Measurements from ENCODE around the gene MAP6D1. TPM values are rescaled to one million over a fixed set of nuclear protein-coding genes. Genes with fewer than 3 reads are reported as not detected.

MAP6D1 gene
- total RNA-seq, 2 experiments from 2014 or later: 0.88 to 1.1 TPM

- Histone ChIP-seq H3K27ac (ENCODE audit: low read depth, low read length, poor library complexity, severe bottlenecking) (no peak overlapping the region), H2AFZ (ENCODE audit: low read length) (no peak overlapping the region), H3K4me3 (ENCODE audit: low read depth, low read length, poor library complexity, severe bottlenecking) (no peak overlapping the region), H3K9me3 (ENCODE audit: low read length) (no peaks in the 10 kb centered on the region), H3K79me2 (ENCODE audit: insufficient read depth, low read depth, low read length) (no peaks in the 10 kb centered on the region), H3K4me2 (ENCODE audit: low read length) (no peak overlapping the region), H3K36me3 (ENCODE audit: insufficient read depth, low read length) (peaks cover 86% of the 10 kb centered on the region), H4K20me1 (ENCODE audit: insufficient read depth, low read length) (no peaks in the 10 kb centered on the region), H3K4me1 (ENCODE audit: insufficient read depth, low read length, poor library complexity, severe bottlenecking) (no peaks in the 10 kb centered on the region), H3K9me2 (ENCODE audit: insufficient read depth, low read length) (no peaks in the 10 kb centered on the region)
- intact Hi-C loops (cut with micrococcal nuclease; ENCODE audit: unreplicated experiment): no loop called here
- ChIA-PET POLR2A (no interaction called here), CTCF (ENCODE audit: unreplicated experiment) (no interaction called here)
- no peak for DNase-seq (ENCODE audit: low spot score)
- TF ChIP-seq CTCF (conservative IDR thresholded peaks at IDR 0.05; ENCODE audit: low read length) (no peak), EZH2phosphoT487 (IDR thresholded peaks at IDR 0.05; ENCODE audit: borderline replicate concordance, low read depth, low read length) (no peak)
- no TSS peak for BruUV-seq (replicated peaks)
Measured at GRCh38 chr3:183845608-183846288, 20.4 kb upstream of the MAP6D1 start.

- ChIA-PET POLR2A (no interaction called here), CTCF (ENCODE audit: unreplicated experiment) (no interaction called here)
- peaks cover 86% of the 10 kb centered on the region for H3K36me3 ChIP-seq (ENCODE audit: insufficient read depth, low read length)
Measured at GRCh38 chr3:183845090-183845489, 19.7 kb upstream of the MAP6D1 start.

More at GRCh38 chr3:183845090-183845489, 19.7 kb upstream of the MAP6D1 start:
- Histone ChIP-seq H3K27ac (ENCODE audit: low read depth, low read length, poor library complexity, severe bottlenecking) (no peak overlapping the region), H3K9me2 (ENCODE audit: insufficient read depth, low read length) (no peaks in the 10 kb centered on the region), H3K4me3 (ENCODE audit: low read depth, low read length, poor library complexity, severe bottlenecking) (no peak overlapping the region), H2AFZ (ENCODE audit: low read length) (no peak overlapping the region), H3K4me2 (ENCODE audit: low read length) (no peak overlapping the region), H3K4me1 (ENCODE audit: insufficient read depth, low read length, poor library complexity, severe bottlenecking) (no peaks in the 10 kb centered on the region), H4K20me1 (ENCODE audit: insufficient read depth, low read length) (no peaks in the 10 kb centered on the region), H3K9me3 (ENCODE audit: low read length) (no peaks in the 10 kb centered on the region), H3K79me2 (ENCODE audit: insufficient read depth, low read depth, low read length) (no peaks in the 10 kb centered on the region)
- TF ChIP-seq CTCF (conservative IDR thresholded peaks at IDR 0.05; ENCODE audit: low read length) (no peak), EZH2phosphoT487 (IDR thresholded peaks at IDR 0.05; ENCODE audit: borderline replicate concordance, low read depth, low read length) (no peak)
- intact Hi-C loops (cut with micrococcal nuclease; ENCODE audit: unreplicated experiment): no loop called here
- DNase-seq (ENCODE audit: low spot score): no peak
- no TSS peak for BruUV-seq (replicated peaks)
